OCI-LY1 (cell line): ENCODE results near the gene MAPK12.

Experiments
- CTCF ChIP-seq: fragments of 200-600 bp; sonication (generic), shearing (Covaris generic); IDR thresholded peaks from 2 replicates; pipeline ENCODE4 v1.5.1; 2017; ENCODE audit warnings: mild to moderate bottlenecking, antibody characterized with exemption, low read length, moderate library complexity, mixed read lengths
- EZH2 ChIP-seq: fragments of 200-600 bp; sonication (generic), shearing (Covaris generic); IDR thresholded peaks from 2 replicates; pipeline ENCODE4 v1.8.0; 2017; ENCODE audit warnings: borderline replicate concordance, mixed run types, mild to moderate bottlenecking, antibody characterized with exemption, low read length, moderate library complexity, mixed read lengths

- no peak for TF ChIP-seq CTCF
- TF ChIP-seq EZH2: no peak
Measured at GRCh38 chr22:50301581-50301991, 40.1 kb upstream of the MAPK12 start.
